ENCODE results near the gene AUTS2.

The AUTS2 gene

GRCh38 chr7:70663680-70664079 is 1065.4 kb downstream of the AUTS2 start (continued):
- no peak for TF ChIP-seq ZBTB7A (tag by site-specific recombination; IDR thresholded peaks at IDR 0.05; ENCODE audit: low read depth)
- no peak for TF ChIP-seq ZNF280D (tag by site-specific recombination; IDR thresholded peaks at IDR 0.05)
- no peak for TF ChIP-seq PRDM1 (tag by site-specific recombination; IDR thresholded peaks at IDR 0.05)
- no peak for TF ChIP-seq ZNF335 (tag by site-specific recombination; conservative IDR thresholded peaks at IDR 0.05)
- TF ChIP-seq HIC1 (tag by site-specific recombination; IDR thresholded peaks at IDR 0.05) = no peak
- TF ChIP-seq ZNF639 (tag by site-specific recombination; IDR thresholded peaks at IDR 0.05) = no peak

GRCh38 chr7:70665997-70666396 is 1067.7 kb downstream of the AUTS2 start:
- CTCF ChIA-PET = no interaction called here
- no peaks in the 10 kb centered on the region for H3K36me3 ChIP-seq (ENCODE audit: control insufficient read depth in 2 of 2, insufficient read depth in 1 of 2, low read length in 2 of 2)
- POLR2A ChIA-PET = interaction anchor here (0.6 kb wide), 1 partner anchor 42 kb away, joined by 3 read pairs; no protein-coding TSS in a partner anchor
- H3K9me3 ChIP-seq (ENCODE audit: control insufficient read depth, insufficient read depth, low read depth, low read length) = no peaks in the 10 kb centered on the region
- H3K27ac ChIP-seq (ENCODE audit: extremely low read depth, low read depth, low read length) = no peak overlapping the region
- TF ChIP-seq ZFP69B (tag by site-specific recombination; IDR thresholded peaks at IDR 0.05) (no peak), ZNF768 (tag by site-specific recombination; IDR thresholded peaks at IDR 0.05) (0 out of 2 replicates have a peak, but pooled peaks have one; percentile 11)
- H3K4me3 ChIP-seq (ENCODE audit: low read depth, low read length) = no peak overlapping the region
- H3K4me1 ChIP-seq (ENCODE audit: control insufficient read depth, insufficient read depth, low read length) = no peaks in the 10 kb centered on the region

GRCh38 chr7:70667406-70667805 is 1069.1 kb downstream of the AUTS2 start:
- no peaks in the 10 kb centered on the region for H3K4me1 ChIP-seq (ENCODE audit: control insufficient read depth, insufficient read depth, low read length)
- no peak overlapping the region for H3K27ac ChIP-seq (ENCODE audit: extremely low read depth, low read depth, low read length)
- no peak for TF ChIP-seq ZNF624 (tag by site-specific recombination; IDR thresholded peaks at IDR 0.05)
- TF ChIP-seq ZNF555 (tag by site-specific recombination; conservative IDR thresholded peaks at IDR 0.05) = no peak
- TF ChIP-seq YY2 (tag by site-specific recombination; IDR thresholded peaks at IDR 0.05) = no peak
- no peak for TF ChIP-seq ZBTB7A (tag by site-specific recombination; IDR thresholded peaks at IDR 0.05; ENCODE audit: low read depth)
- TF ChIP-seq KLF10 (tag by site-specific recombination; IDR thresholded peaks at IDR 0.05) = no peak
- no peak for TF ChIP-seq ZBTB49 (tag by site-specific recombination; IDR thresholded peaks at IDR 0.05; ENCODE audit: low read depth)
- no peak for TF ChIP-seq KLF1 (tag by site-specific recombination; IDR thresholded peaks at IDR 0.05)
- no peak for TF ChIP-seq ZNF175 (tag by site-specific recombination; IDR thresholded peaks at IDR 0.05)
- TF ChIP-seq ZBTB21 (tag by site-specific recombination; IDR thresholded peaks at IDR 0.05) = no peak
- no peak for TF ChIP-seq HOXA7 (CRISPR knock-in tag; IDR thresholded peaks at IDR 0.05; ENCODE audit: borderline replicate concordance)
- TF ChIP-seq GLI4 (tag by site-specific recombination; IDR thresholded peaks at IDR 0.05) = no peak
- no peak for TF ChIP-seq ZNF239 (tag by site-specific recombination; IDR thresholded peaks at IDR 0.05)
- no peak for TF ChIP-seq ZNF121 (tag by site-specific recombination; IDR thresholded peaks at IDR 0.05)
- no peaks in the 10 kb centered on the region for H3K9me3 ChIP-seq (ENCODE audit: control insufficient read depth, insufficient read depth, low read depth, low read length)
- CTCF ChIA-PET = no interaction called here
- POLR2A ChIA-PET = no interaction called here
- H3K36me3 ChIP-seq (ENCODE audit: control insufficient read depth in 2 of 2, insufficient read depth in 1 of 2, low read length in 2 of 2) = no peaks in the 10 kb centered on the region
- no peak overlapping the region for H3K4me3 ChIP-seq (ENCODE audit: low read depth, low read length)
